GM12892 (cell line): Measurements from ENCODE around the gene RALY.
"Not testable (repeated sequence)": the region's sequence is repeated elsewhere in the genome, so short reads cannot be mapped to it uniquely, and the experiment has no call there.

Source experiments
- DNase-seq: peaks from one replicate; pipeline ENCODE4 v3.0.0; 2011; ENCODE audit not compliant: insufficient read length
- FAIRE-seq: peaks from 2 replicates; lab custom pipeline; 2011; peaks lifted over from hg19 to GRCh38; lab: Jason Lieb, UNC
- POLR2A ChIP-seq: IDR thresholded peaks from 2 replicates; pipeline ENCODE4 v1.6.1; 2011; ENCODE audit warnings: low read depth, low read length, control low read depth
- POLR2AphosphoS5 ChIP-seq: IDR thresholded peaks from 2 replicates; pipeline ENCODE4 v1.6.1; 2011; ENCODE audit warnings: low read depth, low read length, control low read depth
- TAF1 ChIP-seq: IDR thresholded peaks from 2 replicates; pipeline ENCODE4 v1.6.1; 2011; ENCODE audit warnings: low read depth, mild to moderate bottlenecking, control low read depth, low read length, borderline replicate concordance

The RALY gene

DNA sequence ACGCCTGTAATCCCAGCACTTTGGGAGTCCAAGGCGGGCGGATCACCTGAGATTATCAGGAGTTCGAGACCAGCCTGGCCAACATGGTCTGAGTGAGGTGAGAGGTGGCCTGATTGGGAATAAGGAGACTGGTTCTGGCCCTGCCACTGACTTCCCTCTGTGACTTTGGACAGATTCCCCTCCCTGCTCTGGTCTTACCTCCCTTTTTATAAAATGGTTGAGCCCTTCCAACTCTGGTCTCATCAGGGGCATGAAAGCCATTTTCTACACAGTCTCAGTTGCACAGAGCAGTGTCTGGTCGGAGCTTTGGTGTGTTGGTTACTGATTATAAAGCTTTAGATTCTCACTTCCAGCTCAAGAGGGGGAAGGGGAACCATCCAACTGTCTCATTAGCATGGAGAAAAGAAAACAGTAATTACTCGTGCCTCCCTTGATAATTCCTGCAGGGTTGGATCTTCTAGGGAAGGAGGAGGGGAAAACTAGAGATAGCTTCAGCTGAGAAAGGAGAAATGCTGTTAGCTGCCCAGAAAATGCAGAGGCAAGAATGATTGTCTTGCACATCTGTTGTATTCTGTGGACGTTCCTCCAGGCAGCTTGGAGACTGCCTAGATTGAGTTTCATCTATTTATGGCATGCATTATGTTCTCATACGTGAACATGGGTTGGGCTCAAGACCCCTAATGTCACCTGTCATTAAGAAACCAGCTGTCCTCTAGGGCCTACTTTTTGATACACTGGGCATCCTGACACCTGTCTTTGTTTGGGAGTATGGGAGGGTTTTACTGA lies 30.4 kb downstream of the RALY start:
- FAIRE-seq = no peak
- TF ChIP-seq POLR2AphosphoS5 = no peak
- no peak for TF ChIP-seq POLR2A
- no peak for TF ChIP-seq TAF1

DNA sequence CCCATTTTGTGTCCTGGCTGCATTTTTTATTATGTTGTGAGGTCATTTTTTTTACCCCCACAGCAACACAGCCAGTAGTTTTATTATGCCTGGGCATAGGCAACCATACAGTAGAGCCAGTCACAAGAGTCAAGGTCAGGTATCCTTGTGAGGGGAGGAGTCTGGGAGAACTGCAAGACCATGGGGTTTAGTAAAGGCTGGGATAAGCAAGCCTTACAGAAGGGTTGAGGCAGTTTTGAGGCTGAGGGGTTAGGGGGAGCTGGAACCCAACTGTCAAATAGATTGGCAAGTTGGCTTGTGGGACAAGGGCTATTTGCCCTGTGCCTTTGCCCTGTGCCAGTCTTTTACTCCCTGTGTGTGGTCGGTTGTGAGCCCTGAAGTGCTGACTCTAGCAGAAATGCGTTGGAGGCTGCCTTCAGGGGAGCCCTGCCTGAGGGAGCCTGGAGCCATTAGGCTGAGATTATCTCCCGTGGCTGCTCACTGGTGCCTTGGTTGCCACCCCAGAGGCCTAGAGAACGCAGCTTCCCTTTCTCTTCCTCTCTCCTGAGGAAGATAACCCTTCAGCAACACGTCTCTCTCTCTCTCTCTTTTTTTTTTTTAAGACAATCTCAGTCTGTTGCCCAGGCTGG lies 31.1 kb downstream of the RALY start:
- TF ChIP-seq POLR2A (no peak), POLR2AphosphoS5 (peak; percentile 32; the same call in 1 of the 2 replicates), TAF1 (no peak)
- DNase-seq = no peak
- no peak for FAIRE-seq

More for the DNA sequence above, 30.4 kb downstream of the RALY start:
- DNase-seq = no peak

DNA sequence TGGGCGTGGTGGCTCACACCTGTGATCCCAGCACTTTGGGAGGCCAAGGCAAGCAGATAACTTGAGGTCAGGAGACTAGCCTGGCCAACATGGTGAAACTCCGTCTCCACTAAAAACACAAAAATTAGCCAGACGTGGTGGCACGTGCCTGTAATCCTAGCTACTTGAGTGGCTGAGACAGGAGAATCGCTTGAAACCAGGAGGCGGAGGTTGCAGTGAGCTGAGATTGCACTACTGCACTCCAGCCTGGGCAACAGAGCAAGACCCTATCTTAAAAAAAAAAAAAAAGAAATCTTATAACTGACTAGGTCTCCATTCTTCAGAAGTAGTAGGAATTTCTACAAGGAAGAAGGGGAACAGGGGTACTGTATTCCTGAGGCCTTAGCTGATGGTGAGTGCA lies 34.3 kb downstream of the RALY start:
- not testable (repeated sequence) for FAIRE-seq, DNase-seq

DNA sequence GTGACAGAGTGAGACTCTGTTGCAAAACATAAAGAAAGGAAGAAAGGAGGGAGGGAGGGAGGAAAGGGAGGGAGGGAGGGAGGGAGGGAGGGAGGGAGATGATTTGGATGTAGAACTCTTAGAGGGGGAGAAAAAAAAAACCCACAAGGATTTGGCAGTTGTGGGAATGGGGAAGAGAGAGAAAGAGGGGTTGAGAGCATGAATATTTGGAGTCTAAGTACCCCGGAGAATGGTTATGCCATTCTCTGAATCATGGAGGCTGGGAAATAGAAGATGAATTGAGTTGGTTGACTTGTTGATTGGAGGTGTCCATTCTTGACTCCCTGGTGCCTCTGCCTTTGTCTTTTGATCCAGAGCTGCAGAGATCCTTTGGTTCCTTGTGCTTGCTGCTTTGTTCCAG lies 35.7 kb downstream of the RALY start:
- no peak for TF ChIP-seq POLR2AphosphoS5
- no peak for TF ChIP-seq POLR2A
- TF ChIP-seq TAF1 = no peak
- no peak for FAIRE-seq
- DNase-seq = no peak

DNA sequence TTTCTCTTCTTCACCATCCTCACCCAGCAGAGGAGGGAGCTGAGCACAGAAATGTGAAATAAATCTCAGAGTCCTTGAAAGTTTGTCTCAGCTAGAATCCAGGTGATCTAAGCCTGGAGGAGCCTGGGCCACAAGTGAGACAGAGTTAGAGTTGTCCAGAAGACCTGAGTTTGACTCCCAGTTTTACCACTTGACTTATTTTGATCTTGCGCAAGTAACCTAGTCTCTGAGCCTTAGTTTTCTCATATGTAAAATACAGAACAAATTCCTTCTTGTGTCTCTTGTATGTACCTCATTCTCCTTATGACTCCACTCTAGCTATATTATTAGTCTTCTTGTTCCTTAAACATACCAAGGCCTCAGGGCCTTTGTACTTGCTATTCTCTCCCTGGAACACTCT lies 36.7 kb downstream of the RALY start:
- DNase-seq = no peak
- no peak for FAIRE-seq
- TF ChIP-seq POLR2A (no peak), TAF1 (no peak), POLR2AphosphoS5 (no peak)

DNA sequence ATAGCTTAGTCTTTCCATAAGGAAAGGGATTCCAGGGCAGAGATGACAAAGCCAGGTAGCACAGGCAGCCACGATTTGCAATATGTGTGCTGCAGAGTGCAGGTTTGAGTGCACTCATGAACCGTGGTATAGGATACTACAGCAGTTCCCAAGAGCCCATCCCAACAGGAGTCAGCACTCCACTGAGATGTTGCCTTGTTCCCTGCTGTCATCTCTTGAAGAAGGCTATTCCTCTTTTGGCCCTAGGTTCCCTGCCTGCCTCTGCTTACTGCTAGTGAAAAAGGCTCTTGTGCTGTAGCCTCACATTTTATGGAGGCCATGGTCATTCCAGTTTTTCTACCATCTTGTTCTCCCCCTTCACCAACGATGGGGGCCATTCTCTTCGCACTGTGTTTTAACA lies 40.2 kb downstream of the RALY start:
- TF ChIP-seq TAF1 = no peak
- TF ChIP-seq POLR2A = no peak
- no peak for TF ChIP-seq POLR2AphosphoS5
- no peak for FAIRE-seq

DNA sequence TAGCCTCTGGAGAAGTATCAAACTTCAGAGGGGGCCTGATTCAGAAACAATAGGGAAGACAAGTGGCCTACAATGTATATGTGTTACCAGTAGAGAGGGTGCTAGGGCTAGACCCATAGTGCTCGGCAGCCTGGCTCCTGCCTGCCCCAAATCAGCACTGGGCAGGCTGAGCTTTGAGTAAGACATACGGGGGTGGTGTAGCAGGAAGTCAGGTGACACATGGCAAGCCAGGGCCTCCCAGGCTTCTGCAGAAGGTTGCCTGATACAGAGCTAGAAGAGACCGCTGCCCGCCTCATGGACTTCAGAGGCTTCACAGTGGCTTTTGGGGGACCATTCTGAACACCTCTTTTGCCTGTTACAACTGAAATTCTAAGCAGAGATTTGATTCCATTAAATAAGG lies 43.4 kb downstream of the RALY start:
- FAIRE-seq = no peak
- TF ChIP-seq TAF1 (no peak), POLR2AphosphoS5 (no peak), POLR2A (no peak)
- DNase-seq = no peak

More for the DNA sequence above, 40.2 kb downstream of the RALY start:
- no peak for DNase-seq

DNA sequence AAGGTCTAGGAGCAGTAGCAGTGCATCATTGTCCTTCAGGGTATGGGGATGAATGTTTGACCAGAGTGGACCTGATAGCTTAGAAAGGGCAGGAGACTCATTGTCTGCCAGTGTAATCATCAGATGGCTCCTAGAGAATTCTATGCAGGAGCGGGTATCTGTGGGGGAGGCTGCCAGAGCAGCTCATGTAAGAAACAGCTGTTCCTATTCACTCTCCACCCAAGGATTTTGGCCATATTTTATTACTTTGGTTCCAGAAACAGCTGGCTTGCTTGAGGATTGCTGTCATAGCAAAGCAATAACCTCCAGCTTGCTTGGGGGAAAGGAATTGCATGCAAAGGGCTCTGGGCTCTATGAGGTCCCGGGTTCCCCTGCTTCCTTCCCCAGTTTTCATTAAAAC lies 44.1 kb downstream of the RALY start:
- no peak for DNase-seq
- no peak for FAIRE-seq
- no peak for TF ChIP-seq POLR2AphosphoS5
- no peak for TF ChIP-seq POLR2A
- TF ChIP-seq TAF1 = no peak

DNA sequence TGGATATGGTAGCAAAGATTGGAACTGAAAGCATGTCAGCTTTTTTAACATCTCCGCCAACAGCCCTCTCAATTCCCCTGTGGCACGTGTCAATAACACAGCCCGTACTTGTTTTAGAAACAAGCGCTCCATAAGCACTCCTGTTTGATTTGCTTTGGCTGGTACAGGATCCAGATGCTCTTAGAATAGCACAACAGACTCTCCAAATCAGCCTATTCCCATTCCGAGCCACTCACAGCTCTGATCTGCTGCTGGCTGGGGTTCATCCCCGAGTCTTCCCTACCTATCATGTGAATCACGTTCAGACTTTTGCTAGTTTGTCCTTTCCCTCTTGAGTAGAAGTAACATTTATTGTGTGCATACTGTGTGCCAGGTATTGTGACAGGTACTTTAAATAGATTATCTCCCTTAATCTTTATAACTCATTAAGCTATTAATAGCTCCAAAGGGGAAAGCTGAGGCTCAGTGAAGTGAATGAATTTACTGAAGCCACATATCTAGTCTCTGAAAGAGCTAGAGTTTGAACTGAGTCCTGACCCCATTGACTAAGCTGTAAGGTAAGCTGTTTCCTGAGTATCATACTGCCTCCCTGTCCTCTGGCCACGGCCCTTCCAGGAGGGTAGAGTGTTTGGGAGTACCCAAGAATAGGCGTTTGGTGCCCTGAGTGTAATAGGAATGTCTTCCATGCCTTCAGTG lies 46.7 kb downstream of the RALY start:
- FAIRE-seq (no peak), DNase-seq (no peak)
- no peak for TF ChIP-seq POLR2AphosphoS5
- no peak for TF ChIP-seq TAF1
- no peak for TF ChIP-seq POLR2A

DNA sequence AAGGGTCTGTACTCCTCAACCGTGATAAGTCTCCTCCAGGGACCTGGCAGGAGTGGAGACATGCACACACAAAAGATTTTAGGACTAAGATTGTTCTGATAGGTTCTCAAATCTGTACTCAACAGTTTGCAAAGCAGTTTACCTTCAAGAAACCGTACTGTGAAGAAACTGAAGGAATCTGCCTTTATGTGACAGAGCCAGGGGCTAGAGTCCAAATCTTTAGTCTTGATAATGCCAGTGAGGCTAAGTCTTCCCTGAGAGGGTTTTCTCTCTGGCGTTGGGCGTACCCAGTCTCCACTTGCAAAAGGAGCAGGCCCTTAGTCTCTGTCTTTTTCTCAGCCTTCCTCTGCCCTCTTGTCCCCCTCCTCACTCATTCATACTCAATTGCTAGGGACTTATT lies 47.5 kb downstream of the RALY start:
- no peak for TF ChIP-seq POLR2AphosphoS5
- TF ChIP-seq TAF1 = no peak
- no peak for TF ChIP-seq POLR2A
- FAIRE-seq = no peak
- DNase-seq = no peak

DNA sequence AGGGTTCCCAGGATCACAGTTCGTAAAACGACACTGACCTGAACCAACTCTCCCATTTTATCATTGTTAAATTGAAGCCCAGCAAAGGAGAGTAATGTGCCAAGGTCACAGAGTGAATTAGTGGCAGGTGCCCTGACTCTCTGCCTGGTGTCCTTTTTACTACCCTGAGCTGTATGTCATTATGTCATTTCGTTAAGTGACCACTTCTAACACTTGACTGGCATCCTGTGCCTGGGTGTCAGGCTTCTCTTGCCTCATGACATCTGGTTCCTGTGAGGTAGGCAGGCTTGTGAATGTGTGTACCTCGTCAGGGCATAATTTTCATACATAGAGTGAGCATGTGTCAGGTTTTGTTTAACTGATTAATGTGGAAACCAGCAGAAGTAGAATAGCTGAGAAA lies 48.6 kb downstream of the RALY start:
- FAIRE-seq (no peak), DNase-seq (no peak)

More for the DNA sequence above, 48.6 kb downstream of the RALY start:
- TF ChIP-seq TAF1 = no peak
- no peak for TF ChIP-seq POLR2A
- TF ChIP-seq POLR2AphosphoS5 = no peak
